Ectodermal cell (in vitro differentiated cells): ENCODE measurements around the gene FUT6.
"Not testable (repeated sequence)": the region's sequence is repeated elsewhere in the genome, so short reads cannot be mapped to it uniquely, and the experiment has no call there.

Experiments
- H3K27ac ChIP-seq: 2 replicates; pipeline ENCODE4 v1.7.0; 2013; ENCODE audit warnings: mild to moderate bottlenecking, low read depth, low read length; ENCODE audit not compliant: insufficient read depth, poor library complexity, severe bottlenecking
- H3K27me3 ChIP-seq: 2 replicates; pipeline ENCODE4 v1.7.0; 2013; ENCODE audit warnings: mild to moderate bottlenecking, low read length; ENCODE audit not compliant: insufficient read depth, control insufficient read depth, poor library complexity, severe bottlenecking
- H3K36me3 ChIP-seq: one replicate; pipeline ENCODE4 v1.7.0; 2013; ENCODE audit warnings: low read length; ENCODE audit not compliant: control insufficient read depth, insufficient read depth
- H3K4me1 ChIP-seq: one replicate; pipeline ENCODE4 v1.7.0; 2013; ENCODE audit warnings: low read length; ENCODE audit not compliant: control insufficient read depth, insufficient read depth
- H3K4me3 ChIP-seq: 2 replicates; pipeline ENCODE4 v1.7.0; 2013; ENCODE audit warnings: low read depth, low read length, control low read depth; ENCODE audit not compliant: insufficient read depth
- H3K9me3 ChIP-seq: 2 replicates; pipeline ENCODE4 v1.7.0; 2013; ENCODE audit warnings: mild to moderate bottlenecking, low read length, moderate library complexity; ENCODE audit not compliant: control insufficient read depth
- WGBS, 2 experiments: methylation state at CpG; one replicate each; pipeline ENCODE4 v1.1.7; 2013; ENCODE audit warnings: missing lambda C conversion rate in 2 of 2; 5-methylcytosine and 5-hydroxymethylcytosine counted together

Gene FUT6

DNA sequence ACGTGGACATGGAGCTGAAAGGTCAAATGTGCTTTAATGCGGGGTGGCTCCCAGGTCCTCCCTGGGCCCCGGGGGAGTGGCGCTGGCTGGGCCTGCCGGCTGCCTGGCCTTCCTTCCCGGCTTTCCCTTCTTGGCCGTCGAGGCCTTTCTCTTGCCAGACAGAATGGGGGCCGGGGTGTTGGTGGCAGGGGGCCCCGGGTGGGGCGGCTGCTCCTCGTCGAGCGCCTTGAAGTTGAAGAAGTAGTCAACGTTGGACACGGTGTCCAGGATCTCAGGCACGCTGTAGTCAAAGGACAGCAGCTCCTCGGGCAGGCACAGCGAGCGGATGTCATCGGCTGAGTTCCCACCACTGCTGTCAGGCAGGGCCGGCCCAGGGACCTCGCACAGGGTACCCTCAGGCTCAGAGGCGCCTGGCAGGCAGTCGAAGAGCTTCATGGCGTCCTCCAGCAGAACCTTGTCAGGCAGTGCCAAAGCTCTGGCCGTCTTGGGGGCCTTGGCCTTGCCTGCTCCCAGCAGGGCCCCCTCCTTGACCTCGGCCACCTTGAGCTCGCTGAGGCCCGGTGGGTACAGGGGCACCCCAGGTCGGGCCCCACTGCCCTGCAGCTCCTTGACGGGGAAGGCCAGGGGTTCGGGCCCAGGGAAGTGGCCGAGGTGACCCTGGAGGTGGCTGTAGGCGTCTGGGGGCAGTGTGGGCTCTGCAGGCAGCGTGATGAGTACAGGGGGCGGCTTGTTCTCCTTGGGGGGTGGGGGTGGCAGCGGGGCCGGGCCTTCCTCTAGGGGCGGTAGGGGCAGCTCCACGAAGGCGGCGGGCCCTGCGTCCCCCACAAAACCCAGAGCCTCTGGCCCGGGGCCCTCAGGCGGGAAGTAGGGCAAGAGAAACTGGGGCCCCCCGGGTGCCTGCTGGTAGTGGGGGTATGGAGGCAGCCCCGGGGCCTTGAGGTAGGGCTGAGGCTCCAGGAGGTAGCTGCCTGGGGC is 56.3 kb downstream of the FUT6 start:
- Histone ChIP-seq H3K27ac (no peak overlapping the region), H3K4me3 (no peak overlapping the region), H3K4me1 (no peaks in the 10 kb centered on the region), H3K27me3 (no peaks in the 10 kb centered on the region), H3K9me3 (no peaks in the 10 kb centered on the region), H3K36me3 (peaks cover 25% of the 10 kb centered on the region)
- 93 to 94% methylated on average over 48 of the region's 48 CpGs for WGBS, 2 experiments

DNA sequence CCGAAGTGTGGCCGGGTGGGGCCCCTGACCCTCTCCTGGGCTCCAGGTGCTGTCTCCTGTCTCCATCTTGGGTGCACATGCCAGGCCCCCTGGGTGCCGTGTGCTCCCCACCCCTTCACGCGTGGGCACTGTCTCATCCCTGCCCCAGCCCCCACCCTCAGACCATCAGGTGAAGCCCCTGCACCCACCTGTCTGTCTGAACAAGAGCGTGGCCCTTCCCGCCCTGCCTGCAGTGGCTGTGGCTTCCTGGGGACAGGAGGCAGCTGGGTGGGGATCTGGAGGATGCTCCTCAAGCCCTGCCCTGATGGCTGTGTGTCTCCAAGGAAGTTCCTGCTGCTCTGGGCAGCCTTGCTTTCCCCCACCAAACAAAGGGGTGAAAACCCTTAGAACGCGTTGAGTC is 57.2 kb downstream of the FUT6 start:
- Histone ChIP-seq H3K9me3 (no peaks in the 10 kb centered on the region), H3K27ac (no peak overlapping the region), H3K4me3 (no peak overlapping the region), H3K27me3 (no peaks in the 10 kb centered on the region), H3K4me1 (no peaks in the 10 kb centered on the region), H3K36me3 (peaks cover 16% of the 10 kb centered on the region)
- WGBS, 2 experiments, result 93 to 95% methylated on average over 9 of the region's 9 CpGs

GRCh38 chr19:5780916-5781315 is 58.6 kb downstream of the FUT6 start:
- 93 to 94% methylated on average over 11 of the region's 11 CpGs for WGBS, 2 experiments

More at GRCh38 chr19:5780916-5781315, 58.6 kb downstream of the FUT6 start:
- not testable (repeated sequence) for H3K4me1 ChIP-seq, H3K36me3 ChIP-seq, H3K27ac ChIP-seq, H3K4me3 ChIP-seq, H3K27me3 ChIP-seq, H3K9me3 ChIP-seq
